SK-N-SH treated with all-trans-retinoic acid at 6 μM for 48 hours (cell line): ENCODE measurements around the gene FCGBP.

Source experiments
- ATAC-seq: fragments of 200-7000 bp; cut with Tn5 transposase; 3 replicates; pipeline ENCODE4 v1.9.1; 2020; ENCODE audit warnings: mild to moderate bottlenecking, moderate library complexity
- ARNTL ChIP-seq: fragments of 450-650 bp; formaldehyde crosslinking; IDR thresholded peaks from 2 replicates; pipeline ENCODE4 v1.5.0; 2020; ENCODE audit warnings: low read depth, mild to moderate bottlenecking, moderate library complexity, borderline replicate concordance
- BACH2 ChIP-seq: fragments of 250-450 bp; sonication (Bioruptor Pico); IDR thresholded peaks from 2 replicates; pipeline ENCODE4 v1.9.0; 2021; ENCODE audit warnings: mild to moderate bottlenecking, borderline replicate concordance
- CSDC2 ChIP-seq: fragments of 250-450 bp; sonication (Bioruptor Pico); IDR thresholded peaks from 2 replicates; pipeline ENCODE4 v1.5.0; 2020; ENCODE audit warnings: mild to moderate bottlenecking, moderate library complexity
- ISL1 ChIP-seq: fragments of 250-450 bp; sonication (Bioruptor Pico); IDR thresholded peaks from 2 replicates; pipeline ENCODE4 v2.1.2; 2022; ENCODE audit warnings: mild to moderate bottlenecking, moderate library complexity
- PPARA ChIP-seq: fragments of 250-450 bp; sonication (Bioruptor Pico); IDR thresholded peaks from 2 replicates; pipeline ENCODE4 v1.5.0; 2020; ENCODE audit warnings: mild to moderate bottlenecking, borderline replicate concordance
- RARB ChIP-seq: fragments of 250-450 bp; sonication (Bioruptor Pico); IDR thresholded peaks from 2 replicates; pipeline ENCODE4 v1.8.0; 2021; ENCODE audit warnings: mild to moderate bottlenecking, moderate library complexity
- SNAI2 ChIP-seq: fragments of 250-450 bp; sonication (Bioruptor Pico); IDR thresholded peaks from 2 replicates; pipeline ENCODE4 v1.5.0; 2020; ENCODE audit warnings: mild to moderate bottlenecking, moderate library complexity
- TCF4 ChIP-seq: fragments of 250-450 bp; sonication (Bioruptor Pico); IDR thresholded peaks from 2 replicates; pipeline ENCODE4 v1.8.0; 2021; ENCODE audit warnings: mild to moderate bottlenecking, moderate library complexity, borderline replicate concordance
- TOX ChIP-seq: fragments of 250-450 bp; sonication (Bioruptor Pico); IDR thresholded peaks from 2 replicates; pipeline ENCODE4 v1.8.0; 2021; ENCODE audit warnings: mild to moderate bottlenecking, moderate library complexity, borderline replicate concordance
- ZC3H10 ChIP-seq: fragments of 250-450 bp; sonication (Bioruptor Pico); IDR thresholded peaks from 2 replicates; pipeline ENCODE4 v1.5.1; 2021; ENCODE audit warnings: mild to moderate bottlenecking, moderate library complexity
- ZFP3 ChIP-seq: fragments of 250-450 bp; sonication (Bioruptor Pico); IDR thresholded peaks from 2 replicates; pipeline ENCODE4 v1.5.0; 2020; ENCODE audit warnings: mild to moderate bottlenecking, moderate library complexity
- ZFP30 ChIP-seq: fragments of 450-650 bp; formaldehyde crosslinking; IDR thresholded peaks from 2 replicates; pipeline ENCODE4 v1.5.0; 2022; ENCODE audit warnings: mild to moderate bottlenecking, moderate library complexity
- ZNF565 ChIP-seq: fragments of 450-650 bp; formaldehyde crosslinking; conservative IDR thresholded peaks from 2 replicates; pipeline ENCODE4 v1.5.0; 2020; ENCODE audit warnings: low read depth, mild to moderate bottlenecking, moderate library complexity
- ZNF70 ChIP-seq: fragments of 450-650 bp; formaldehyde crosslinking; IDR thresholded peaks from 2 replicates; pipeline ENCODE4 v1.5.0; 2020; ENCODE audit warnings: mild to moderate bottlenecking, moderate library complexity
- ZNF8 ChIP-seq: fragments of 450-650 bp; formaldehyde crosslinking; IDR thresholded peaks from 2 replicates; pipeline ENCODE4 v1.5.0; 2020; ENCODE audit warnings: mild to moderate bottlenecking, moderate library complexity
- TF ChIP-seq, protein P1 (sequence below): fragments of 250-450 bp; sonication (Bioruptor Pico); IDR thresholded peaks from 2 replicates; pipeline ENCODE4 v1.8.0; 2020; ENCODE audit warnings: mild to moderate bottlenecking, moderate library complexity, borderline replicate concordance
- TF ChIP-seq, protein P2 (sequence below): fragments of 250-450 bp; sonication (Bioruptor Pico); IDR thresholded peaks from 2 replicates; pipeline ENCODE4 v1.5.1; 2020; ENCODE audit warnings: low read depth, mild to moderate bottlenecking, moderate library complexity
- TF ChIP-seq, protein P3 (sequence below): fragments of 250-450 bp; sonication (Bioruptor Pico); IDR thresholded peaks from 2 replicates; pipeline ENCODE4 v1.5.1; 2021; ENCODE audit warnings: mild to moderate bottlenecking, moderate library complexity
- TF ChIP-seq, protein P4 (sequence below): fragments of 250-450 bp; sonication (Bioruptor Pico); IDR thresholded peaks from 2 replicates; pipeline ENCODE4 v1.5.0; 2020; ENCODE audit warnings: mild to moderate bottlenecking, moderate library complexity
- TF ChIP-seq, protein P5 (sequence below): fragments of 250-450 bp; sonication (Bioruptor Pico); IDR thresholded peaks from 2 replicates; pipeline ENCODE4 v1.8.0; 2021; ENCODE audit warnings: low read depth, mild to moderate bottlenecking, moderate library complexity, borderline replicate concordance

The FCGBP gene

DNA sequence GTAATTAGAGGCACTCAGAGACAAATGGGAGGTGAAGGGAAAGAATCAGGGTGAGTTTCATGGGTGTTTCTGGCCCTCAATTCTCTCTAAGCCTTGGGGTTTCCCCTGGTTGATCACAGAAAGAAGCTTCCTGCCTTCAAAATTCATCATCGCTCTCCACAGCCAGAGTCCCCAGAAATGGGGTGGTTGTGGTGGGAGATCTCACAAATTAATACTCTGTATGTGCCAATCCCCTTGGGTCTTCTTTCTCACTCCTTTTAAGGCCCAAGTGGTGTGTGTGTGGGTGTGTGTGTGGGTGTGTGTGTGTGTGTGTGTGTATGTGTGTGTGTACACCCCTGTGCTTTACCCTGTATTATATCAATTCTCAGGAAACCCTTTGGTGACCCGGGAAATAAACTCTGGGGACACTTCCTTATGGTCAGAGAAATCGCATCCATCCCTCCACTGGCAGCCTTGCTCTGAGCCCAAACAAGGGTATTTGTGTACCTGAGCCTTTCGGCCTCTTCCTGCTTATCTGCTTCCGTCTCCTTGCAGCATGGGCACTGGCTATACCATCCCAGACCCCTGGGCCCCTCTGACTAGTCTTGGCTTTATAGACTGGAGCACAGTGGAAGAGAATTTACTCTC lies 2.8 kb upstream of the FCGBP start:
- no peak for ATAC-seq
- TF ChIP-seq ZNF8 (CRISPR knock-in tag) (no peak), TOX (CRISPR knock-in tag) (no peak), ZFP30 (CRISPR knock-in tag) (no peak), ZNF70 (CRISPR knock-in tag) (no peak), ZNF565 (CRISPR knock-in tag) (no peak), CSDC2 (no peak), RARB (CRISPR knock-in tag) (no peak), ZC3H10 (CRISPR knock-in tag) (no peak), ISL1 (CRISPR knock-in tag) (no peak), ARNTL (CRISPR knock-in tag) (no peak), ZFP3 (CRISPR knock-in tag) (no peak), BACH2 (CRISPR knock-in tag) (no peak), TCF4 (CRISPR knock-in tag) (no peak)
- TF ChIP-seq, protein P1, sequence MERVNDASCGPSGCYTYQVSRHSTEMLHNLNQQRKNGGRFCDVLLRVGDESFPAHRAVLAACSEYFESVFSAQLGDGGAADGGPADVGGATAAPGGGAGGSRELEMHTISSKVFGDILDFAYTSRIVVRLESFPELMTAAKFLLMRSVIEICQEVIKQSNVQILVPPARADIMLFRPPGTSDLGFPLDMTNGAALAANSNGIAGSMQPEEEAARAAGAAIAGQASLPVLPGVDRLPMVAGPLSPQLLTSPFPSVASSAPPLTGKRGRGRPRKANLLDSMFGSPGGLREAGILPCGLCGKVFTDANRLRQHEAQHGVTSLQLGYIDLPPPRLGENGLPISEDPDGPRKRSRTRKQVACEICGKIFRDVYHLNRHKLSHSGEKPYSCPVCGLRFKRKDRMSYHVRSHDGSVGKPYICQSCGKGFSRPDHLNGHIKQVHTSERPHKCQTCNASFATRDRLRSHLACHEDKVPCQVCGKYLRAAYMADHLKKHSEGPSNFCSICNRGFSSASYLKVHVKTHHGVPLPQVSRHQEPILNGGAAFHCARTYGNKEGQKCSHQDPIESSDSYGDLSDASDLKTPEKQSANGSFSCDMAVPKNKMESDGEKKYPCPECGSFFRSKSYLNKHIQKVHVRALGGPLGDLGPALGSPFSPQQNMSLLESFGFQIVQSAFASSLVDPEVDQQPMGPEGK (CRISPR knock-in tag) = no peak
- TF ChIP-seq, protein P2, sequence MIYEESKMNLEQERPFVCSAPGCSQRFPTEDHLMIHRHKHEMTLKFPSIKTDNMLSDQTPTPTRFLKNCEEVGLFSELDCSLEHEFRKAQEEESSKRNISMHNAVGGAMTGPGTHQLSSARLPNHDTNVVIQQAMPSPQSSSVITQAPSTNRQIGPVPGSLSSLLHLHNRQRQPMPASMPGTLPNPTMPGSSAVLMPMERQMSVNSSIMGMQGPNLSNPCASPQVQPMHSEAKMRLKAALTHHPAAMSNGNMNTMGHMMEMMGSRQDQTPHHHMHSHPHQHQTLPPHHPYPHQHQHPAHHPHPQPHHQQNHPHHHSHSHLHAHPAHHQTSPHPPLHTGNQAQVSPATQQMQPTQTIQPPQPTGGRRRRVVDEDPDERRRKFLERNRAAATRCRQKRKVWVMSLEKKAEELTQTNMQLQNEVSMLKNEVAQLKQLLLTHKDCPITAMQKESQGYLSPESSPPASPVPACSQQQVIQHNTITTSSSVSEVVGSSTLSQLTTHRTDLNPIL (CRISPR knock-in tag) = no peak
- TF ChIP-seq, protein P3, sequence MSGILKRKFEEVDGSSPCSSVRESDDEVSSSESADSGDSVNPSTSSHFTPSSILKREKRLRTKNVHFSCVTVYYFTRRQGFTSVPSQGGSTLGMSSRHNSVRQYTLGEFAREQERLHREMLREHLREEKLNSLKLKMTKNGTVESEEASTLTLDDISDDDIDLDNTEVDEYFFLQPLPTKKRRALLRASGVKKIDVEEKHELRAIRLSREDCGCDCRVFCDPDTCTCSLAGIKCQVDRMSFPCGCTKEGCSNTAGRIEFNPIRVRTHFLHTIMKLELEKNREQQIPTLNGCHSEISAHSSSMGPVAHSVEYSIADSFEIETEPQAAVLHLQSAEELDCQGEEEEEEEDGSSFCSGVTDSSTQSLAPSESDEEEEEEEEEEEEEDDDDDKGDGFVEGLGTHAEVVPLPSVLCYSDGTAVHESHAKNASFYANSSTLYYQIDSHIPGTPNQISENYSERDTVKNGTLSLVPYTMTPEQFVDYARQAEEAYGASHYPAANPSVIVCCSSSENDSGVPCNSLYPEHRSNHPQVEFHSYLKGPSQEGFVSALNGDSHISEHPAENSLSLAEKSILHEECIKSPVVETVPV (CRISPR knock-in tag) = no peak
- TF ChIP-seq, protein P4, sequence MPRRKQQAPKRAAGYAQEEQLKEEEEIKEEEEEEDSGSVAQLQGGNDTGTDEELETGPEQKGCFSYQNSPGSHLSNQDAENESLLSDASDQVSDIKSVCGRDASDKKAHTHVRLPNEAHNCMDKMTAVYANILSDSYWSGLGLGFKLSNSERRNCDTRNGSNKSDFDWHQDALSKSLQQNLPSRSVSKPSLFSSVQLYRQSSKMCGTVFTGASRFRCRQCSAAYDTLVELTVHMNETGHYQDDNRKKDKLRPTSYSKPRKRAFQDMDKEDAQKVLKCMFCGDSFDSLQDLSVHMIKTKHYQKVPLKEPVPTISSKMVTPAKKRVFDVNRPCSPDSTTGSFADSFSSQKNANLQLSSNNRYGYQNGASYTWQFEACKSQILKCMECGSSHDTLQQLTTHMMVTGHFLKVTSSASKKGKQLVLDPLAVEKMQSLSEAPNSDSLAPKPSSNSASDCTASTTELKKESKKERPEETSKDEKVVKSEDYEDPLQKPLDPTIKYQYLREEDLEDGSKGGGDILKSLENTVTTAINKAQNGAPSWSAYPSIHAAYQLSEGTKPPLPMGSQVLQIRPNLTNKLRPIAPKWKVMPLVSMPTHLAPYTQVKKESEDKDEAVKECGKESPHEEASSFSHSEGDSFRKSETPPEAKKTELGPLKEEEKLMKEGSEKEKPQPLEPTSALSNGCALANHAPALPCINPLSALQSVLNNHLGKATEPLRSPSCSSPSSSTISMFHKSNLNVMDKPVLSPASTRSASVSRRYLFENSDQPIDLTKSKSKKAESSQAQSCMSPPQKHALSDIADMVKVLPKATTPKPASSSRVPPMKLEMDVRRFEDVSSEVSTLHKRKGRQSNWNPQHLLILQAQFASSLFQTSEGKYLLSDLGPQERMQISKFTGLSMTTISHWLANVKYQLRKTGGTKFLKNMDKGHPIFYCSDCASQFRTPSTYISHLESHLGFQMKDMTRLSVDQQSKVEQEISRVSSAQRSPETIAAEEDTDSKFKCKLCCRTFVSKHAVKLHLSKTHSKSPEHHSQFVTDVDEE (CRISPR knock-in tag) = no peak
- TF ChIP-seq, protein P5, sequence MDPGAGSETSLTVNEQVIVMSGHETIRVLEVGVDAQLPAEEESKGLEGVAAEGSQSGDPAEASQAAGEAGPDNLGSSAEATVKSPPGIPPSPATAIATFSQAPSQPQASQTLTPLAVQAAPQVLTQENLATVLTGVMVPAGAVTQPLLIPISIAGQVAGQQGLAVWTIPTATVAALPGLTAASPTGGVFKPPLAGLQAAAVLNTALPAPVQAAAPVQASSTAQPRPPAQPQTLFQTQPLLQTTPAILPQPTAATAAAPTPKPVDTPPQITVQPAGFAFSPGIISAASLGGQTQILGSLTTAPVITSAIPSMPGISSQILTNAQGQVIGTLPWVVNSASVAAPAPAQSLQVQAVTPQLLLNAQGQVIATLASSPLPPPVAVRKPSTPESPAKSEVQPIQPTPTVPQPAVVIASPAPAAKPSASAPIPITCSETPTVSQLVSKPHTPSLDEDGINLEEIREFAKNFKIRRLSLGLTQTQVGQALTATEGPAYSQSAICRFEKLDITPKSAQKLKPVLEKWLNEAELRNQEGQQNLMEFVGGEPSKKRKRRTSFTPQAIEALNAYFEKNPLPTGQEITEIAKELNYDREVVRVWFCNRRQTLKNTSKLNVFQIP (CRISPR knock-in tag) = no peak

DNA sequence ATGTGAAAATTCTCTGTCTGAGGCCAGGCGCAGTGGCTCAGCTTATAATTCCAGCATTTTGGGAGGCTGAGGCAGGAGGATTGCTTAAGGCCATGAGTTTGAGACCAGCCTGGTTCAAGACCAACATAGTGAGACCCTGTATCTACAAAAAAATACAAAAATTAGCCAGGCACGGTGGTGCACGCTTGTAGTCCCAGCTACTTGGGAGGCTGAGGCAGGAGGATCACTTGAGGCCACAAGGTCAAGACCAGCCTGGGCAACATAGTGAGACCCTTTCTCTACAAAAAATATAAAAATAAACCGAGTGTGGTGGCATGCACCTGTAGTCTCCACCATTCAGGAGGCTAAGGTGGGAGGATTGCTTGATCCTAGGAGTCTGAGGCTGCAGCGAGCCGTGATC lies 2.2 kb upstream of the FCGBP start:
- no peak for ATAC-seq
- TF ChIP-seq, protein P4 (CRISPR knock-in tag) = no peak
- no peak for TF ChIP-seq SNAI2 (CRISPR knock-in tag)
- no peak for TF ChIP-seq RARB (CRISPR knock-in tag)
- TF ChIP-seq PPARA (CRISPR knock-in tag) = no peak
- TF ChIP-seq, protein P1 (CRISPR knock-in tag) = no peak
- no peak for TF ChIP-seq ZNF8 (CRISPR knock-in tag)
- no peak for TF ChIP-seq ARNTL (CRISPR knock-in tag)
- no peak for TF ChIP-seq ZNF70 (CRISPR knock-in tag)
- TF ChIP-seq BACH2 (CRISPR knock-in tag) = no peak
- TF ChIP-seq TCF4 (CRISPR knock-in tag) = no peak
- TF ChIP-seq TOX (CRISPR knock-in tag) = no peak
- TF ChIP-seq ZFP3 (CRISPR knock-in tag) = no peak
- TF ChIP-seq, protein P5 (CRISPR knock-in tag) = no peak
